Upper lobe of right lung (tissue), 1 donor: Measurements from ENCODE around the gene SERTAD1. TPM values are rescaled to one million over a fixed set of nuclear protein-coding genes. Genes with fewer than 3 reads are reported as not detected.

Experiments
- ATAC-seq: fragments of 200-7000 bp; cut with Tn5 transposase; one replicate; pipeline ENCODE4 v1.9.1; 2020; ENCODE audit warnings: mild to moderate bottlenecking, moderate library complexity
- DNase-seq: peaks from one replicate; pipeline ENCODE4 v3.0.0-alpha.2; 2020
- H3K27ac ChIP-seq: fragments of 200-600 bp; one replicate; pipeline ENCODE4 v1.8.0; 2022
- H3K27me3 ChIP-seq: fragments of 200-600 bp; one replicate; pipeline ENCODE4 v1.8.0; 2022; ENCODE audit warnings: mild to moderate bottlenecking
- H3K36me3 ChIP-seq: fragments of 200-600 bp; one replicate; pipeline ENCODE4 v1.8.0; 2022
- H3K4me1 ChIP-seq: fragments of 200-600 bp; one replicate; pipeline ENCODE4 v1.8.0; 2022
- H3K4me3 ChIP-seq: fragments of 200-600 bp; one replicate; pipeline ENCODE4 v1.8.0; 2022; ENCODE audit warnings: mild to moderate bottlenecking
- H3K9me3 ChIP-seq: fragments of 200-600 bp; one replicate; pipeline ENCODE4 v1.8.0; 2022
- CTCF ChIP-seq: fragments of 200-600 bp; IDR thresholded peaks from one replicate; pipeline ENCODE4 v1.8.0; 2022; ENCODE audit warnings: antibody characterized with exemption
- intact Hi-C: fragments of 100-400 bp; cut with DNase I; formaldehyde crosslinking; loops from one replicate; pipeline ENCODE4 v1.11.0; 2022
- total RNA-seq: library from RNA; stranded (reverse); fragmentation: NEBNext Ultra II Directional; extraction: Animal tissue kit (Norgen Biotek cat#: 25700); gene quantifications from one replicate; pipeline ENCODE4 v1.2.1, GENCODE V29; 2021
- donor health status: DM: no; HTN: yes; CAD: no; lungs with severe emphysema.

SERTAD1 gene
- total RNA-seq, 1 donor from 2014 or later = 22.1 TPM

DNA sequence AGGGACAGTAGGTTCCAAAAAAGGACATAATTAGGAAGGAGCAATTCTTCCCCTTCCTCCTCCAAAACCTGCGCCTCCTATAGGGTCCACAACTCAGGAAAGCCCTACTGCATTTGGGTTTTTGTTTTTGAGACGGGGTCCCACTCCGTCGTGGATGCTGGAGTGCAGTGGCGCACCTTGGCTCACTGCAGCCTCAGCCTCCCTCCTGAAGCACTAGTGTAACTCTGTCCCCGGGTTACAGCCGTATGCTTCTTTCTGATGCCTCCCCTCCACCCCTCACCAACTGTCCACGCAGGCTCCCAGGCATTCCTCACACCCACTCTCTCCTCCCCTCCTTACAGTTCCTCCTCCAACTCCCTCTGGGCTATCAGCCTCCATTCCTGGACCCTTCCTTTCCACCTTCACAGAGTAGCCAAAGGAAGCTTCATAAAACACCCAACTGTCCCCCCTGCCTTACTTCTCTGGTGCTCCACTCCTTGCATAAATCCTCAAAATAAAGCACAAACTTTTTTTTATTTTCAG, 20.5 kb upstream of the SERTAD1 start:
- no peak overlapping the region for H3K4me3 ChIP-seq
- no peaks in the 10 kb centered on the region for H3K9me3 ChIP-seq
- no peaks in the 10 kb centered on the region for H3K27me3 ChIP-seq
- no peak for TF ChIP-seq CTCF
- intact Hi-C loops = no loop called here
- ATAC-seq = no peak
- peak overlapping the region; percentile 36 for H3K27ac ChIP-seq
- H3K4me1 ChIP-seq = peaks cover 17% of the 10 kb centered on the region
- H3K36me3 ChIP-seq = peaks cover 45% of the 10 kb centered on the region
- DNase-seq = no peak

DNA sequence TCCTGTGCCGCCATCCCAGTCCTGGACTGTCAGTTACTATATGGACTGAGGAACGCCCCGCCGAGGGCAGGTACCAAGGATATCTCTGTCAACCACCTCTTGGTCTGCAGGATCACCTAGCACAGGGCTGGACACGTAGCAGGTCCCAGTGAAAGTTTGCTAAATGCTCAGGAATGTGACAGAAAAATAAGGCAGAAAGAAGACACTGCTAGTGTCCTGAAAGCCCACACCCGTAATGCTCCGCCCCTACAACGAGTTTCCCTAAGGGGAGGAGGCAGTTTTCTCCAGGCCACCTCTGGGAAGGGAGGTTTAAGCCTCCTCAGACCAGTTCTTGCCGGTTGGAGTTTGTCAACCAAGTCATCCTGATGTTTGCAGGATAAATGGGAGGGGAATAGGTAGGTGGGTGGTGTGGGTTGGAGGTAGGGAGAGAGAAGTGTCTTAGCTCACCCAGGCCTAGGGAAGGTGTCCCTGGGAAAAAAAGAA, 20.0 kb upstream of the SERTAD1 start:
- no peak overlapping the region for H3K4me3 ChIP-seq
- no peak overlapping the region for H3K27ac ChIP-seq
- peaks cover 17% of the 10 kb centered on the region for H3K4me1 ChIP-seq
- H3K27me3 ChIP-seq = no peaks in the 10 kb centered on the region
- no peak for TF ChIP-seq CTCF
- DNase-seq (no peak), ATAC-seq (no peak)
- intact Hi-C loops = no loop called here
- H3K36me3 ChIP-seq = peaks cover 45% of the 10 kb centered on the region
- H3K9me3 ChIP-seq = no peaks in the 10 kb centered on the region

- Histone ChIP-seq H3K27ac (peak overlapping the region; percentile 95), H3K27me3 (no peaks in the 10 kb centered on the region), H3K4me1 (peaks cover 17% of the 10 kb centered on the region), H3K9me3 (no peaks in the 10 kb centered on the region), H3K36me3 (peaks cover 47% of the 10 kb centered on the region), H3K4me3 (peak overlapping the region; percentile 95)
- TF ChIP-seq CTCF = no peak
- ATAC-seq (no peak), DNase-seq (no peak)
- intact Hi-C loops = no loop called here
Measured at GRCh38 chr19:40444825-40445312, 19.1 kb upstream of the SERTAD1 start.

DNA sequence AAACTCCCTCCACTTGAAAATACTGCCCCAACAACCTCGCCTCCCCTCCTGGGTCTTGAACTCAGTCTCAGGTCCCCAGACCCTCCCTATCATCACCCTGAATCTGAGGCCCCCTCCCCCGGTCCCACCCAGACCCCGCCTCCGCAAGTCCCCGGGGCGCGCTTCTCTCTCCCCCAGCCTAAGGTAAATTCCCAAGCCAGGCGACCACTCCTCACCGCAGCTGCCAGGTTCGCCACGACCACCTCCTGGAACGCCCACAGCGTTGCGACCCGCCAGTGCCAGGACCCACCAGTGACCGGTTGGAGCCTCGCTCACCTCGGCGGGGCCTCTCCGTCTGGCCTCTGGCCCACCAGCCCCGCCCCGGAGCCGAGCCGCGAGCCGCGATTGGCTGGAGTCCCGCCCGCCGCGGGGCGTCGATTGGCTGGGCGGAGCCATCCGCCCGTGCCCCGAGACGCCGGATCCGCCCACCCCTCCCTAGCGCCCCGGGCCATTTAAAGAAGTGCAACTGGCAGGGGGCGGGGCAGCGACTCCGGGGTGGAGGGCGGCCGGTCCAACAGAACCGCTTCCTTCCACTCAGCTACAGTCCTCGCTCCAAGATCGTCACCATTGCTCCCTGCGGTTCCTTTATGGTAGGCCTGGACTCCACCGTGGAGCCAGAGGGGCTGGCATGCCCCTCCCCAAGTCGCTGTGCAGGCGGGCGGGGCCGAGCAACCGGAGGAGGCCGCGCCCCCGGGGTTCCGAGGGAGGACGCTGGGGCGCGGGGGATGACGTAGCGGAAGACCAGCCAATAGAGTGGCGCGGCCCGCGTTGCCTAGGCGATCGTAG, 18.4 kb upstream of the SERTAD1 start, which contains the start of gene SERTAD3:
Gene SERTAD3 (minus strand): TSS at position 336 of the 825 bp plus-strand sequence. CDS start 2,255 bp downstream, outside the sequence.
- peak within 1 kb of the TSS; percentile 95 for H3K4me3 ChIP-seq
- no peak for TF ChIP-seq CTCF
- ATAC-seq (peak; percentile 89), DNase-seq (peak; percentile 99)
- intact Hi-C loops = no loop called here
- H3K9me3 ChIP-seq = no peaks in the 10 kb centered on the region
- peak within 1 kb of the TSS; percentile 95 for H3K27ac ChIP-seq
- H3K36me3 ChIP-seq = peaks cover 40% of the 10 kb centered on the region
- no peaks in the 10 kb centered on the region for H3K27me3 ChIP-seq
- H3K4me1 ChIP-seq = peaks cover 17% of the 10 kb centered on the region

GRCh38 chr19:40443131-40443999, 17.6 kb upstream of the SERTAD1 start:
- DNase-seq (peak; percentile 99), ATAC-seq (peak; percentile 92)
- Histone ChIP-seq H3K27ac (peak overlapping the region; percentile 95), H3K36me3 (peaks cover 33% of the 10 kb centered on the region), H3K4me3 (peak overlapping the region; percentile 95), H3K9me3 (no peaks in the 10 kb centered on the region), H3K27me3 (no peaks in the 10 kb centered on the region), H3K4me1 (peaks cover 17% of the 10 kb centered on the region)
- intact Hi-C loops = no loop called here
- TF ChIP-seq CTCF = no peak
